ENCODE results near the gene ZNF70. TPM values are rescaled to one million over a fixed set of nuclear protein-coding genes. Genes with fewer than 3 reads are reported as not detected.

The ZNF70 gene
- 3.3 to 3.6 TPM (median 3.3 TPM) in 3 replicates for total RNA-seq (2021)
- percentile 61 among the genes with signal in this experiment for Bru-seq, nascent RNA
- long read RNA-seq, experiment 1, full-length matches to known transcripts = 4 of 6 reads
- long read RNA-seq, experiment 1, partial matches to known transcripts = 0 of 6 reads
- long read RNA-seq, experiment 1, other reads (novel, unspliced or antisense) = 2 of 6 reads
- long read RNA-seq, experiment 2 = 0 reads
- long read RNA-seq, experiment 3 = 0 reads

GRCh38 chr22:23750714-23751440, at the start of gene ZNF70:
TSS of gene ZNF70 (minus strand) at chr22:23751112. CDS start at chr22:23745140, 5,972 bp downstream.
- Mint-ChIP-seq H3K4me1 (peaks cover 22% of the 10 kb centered on the region), H3K27me3 (ENCODE audit: low read depth) (no peaks in the 10 kb centered on the region), H3K4me3 (peak within 1 kb of the TSS; percentile 85), H3K27ac (peak within 1 kb of the TSS; percentile 91), H3K36me3 (no peaks in the 10 kb centered on the region), H3K9me3 (no peaks in the 10 kb centered on the region)
- TF ChIP-seq FOXP4 (CRISPR knock-in tag; IDR thresholded peaks at IDR 0.05) (0 out of 2 replicates have a peak, but pooled peaks have one; percentile 17), GABPB1 (CRISPR knock-in tag; IDR thresholded peaks at IDR 0.05) (peak; percentile 31; the same call in 1 of the 2 replicates), ZNF281 (CRISPR knock-in tag; IDR thresholded peaks at IDR 0.05) (0 out of 2 replicates have a peak, but pooled peaks have one; percentile 11), CREB1 (CRISPR knock-in tag; IDR thresholded peaks at IDR 0.05) (0 out of 2 replicates have a peak, but pooled peaks have one; percentile 42), MAX (CRISPR knock-in tag; IDR thresholded peaks at IDR 0.05) (peak; percentile 6; the same call in 1 of the 2 replicates), ELF4 (CRISPR knock-in tag; IDR thresholded peaks at IDR 0.05; ENCODE audit: low read depth) (no peak), ZBTB43 (CRISPR knock-in tag; IDR thresholded peaks at IDR 0.05) (no peak), ETV6 (CRISPR knock-in tag; IDR thresholded peaks at IDR 0.05) (peak; percentile 83), USF2 (CRISPR knock-in tag; IDR thresholded peaks at IDR 0.05) (0 out of 2 replicates have a peak, but pooled peaks have one; percentile 38), HMGXB4 (CRISPR knock-in tag; IDR thresholded peaks at IDR 0.05) (peak; percentile 57; the same call in 1 of the 2 replicates), CREM (CRISPR knock-in tag; IDR thresholded peaks at IDR 0.05) (peak; percentile 73; the same call in 1 of the 2 replicates)
- ATAC-seq (peak; percentile 90), DNase-seq (ENCODE audit: low spot score) (peak; percentile 91)
- ChIA-PET POLR2A (interaction anchor here (0.5 to 1.4 kb wide), 3 partner anchors 30 to 106 kb away, joined by 3 to 4 read pairs (median 3); partner anchors contain the start of gene SLC2A11), CTCF (interaction anchor here (0.9 to 2.2 kb wide), 4 partner anchors 12 to 159 kb away, joined by 4 to 8 read pairs (median 6); partner anchors contain the start of genes C22orf15, CHCHD10 and SLC2A11)

GRCh38 chr22:23796461-23796860, 45.5 kb upstream of the ZNF70 start:
- Mint-ChIP-seq H3K27ac (no peak overlapping the region), H3K36me3 (peaks cover 74% of the 10 kb centered on the region), H3K9me3 (peaks cover 7% of the 10 kb centered on the region; the same call in 1 of the 2 replicates), H3K27me3 (ENCODE audit: low read depth) (no peaks in the 10 kb centered on the region), H3K4me1 (no peaks in the 10 kb centered on the region), H3K4me3 (no peak overlapping the region)
- no peak for DNase-seq (ENCODE audit: low spot score)
- CTCF ChIA-PET = no interaction called here
- POLR2A ChIA-PET = no interaction called here
- no peak for ATAC-seq
- TF ChIP-seq AFF4 (CRISPR knock-in tag; IDR thresholded peaks at IDR 0.05; ENCODE audit: borderline replicate concordance) (no peak), CREB1 (CRISPR knock-in tag; IDR thresholded peaks at IDR 0.05) (no peak), JAZF1 (CRISPR knock-in tag; IDR thresholded peaks at IDR 0.05) (no peak), RELA (CRISPR knock-in tag; IDR thresholded peaks at IDR 0.05; ENCODE audit: borderline replicate concordance) (no peak), TP53 (CRISPR knock-in tag; IDR thresholded peaks at IDR 0.05) (no peak), ZNF232 (CRISPR knock-in tag; IDR thresholded peaks at IDR 0.05) (no peak)
